PFSK-1 (cell line): ENCODE measurements around the gene AUTS2.

ENCODE experiments used
- FOXP2 ChIP-seq: optimal IDR thresholded peaks from 2 replicates; pipeline ENCODE3; 2011; ENCODE audit warnings: borderline replicate concordance, control low read depth, inconsistent platforms; ENCODE audit not compliant: insufficient read depth; ENCODE audit errors: extremely low read length, extremely low read depth
- POLR2AphosphoS5 ChIP-seq: IDR thresholded peaks from 2 replicates; pipeline ENCODE4 v1.6.1; 2012; ENCODE audit warnings: low read depth, mild to moderate bottlenecking, control low read depth, low read length, moderate library complexity
- SIN3A ChIP-seq: IDR thresholded peaks from 2 replicates; pipeline ENCODE4 v1.6.1; 2012; ENCODE audit warnings: mild to moderate bottlenecking, low read length, moderate library complexity, borderline replicate concordance; ENCODE audit not compliant: insufficient read depth
- TAF1 ChIP-seq: IDR thresholded peaks from 2 replicates; pipeline ENCODE4 v1.6.1; 2012; ENCODE audit warnings: low read length, control low read depth, borderline replicate concordance; ENCODE audit not compliant: insufficient read depth
- TF ChIP-seq, protein P1 (sequence below), 2 experiments: IDR thresholded peaks; 2 replicates each; pipeline versions ENCODE4 v1.6.1 to v1.8.0; 2011 to 2012; ENCODE audit warnings: low read depth in 2 of 2, low read length in 2 of 2, control low read depth in 1 of 2, inconsistent platforms in 1 of 2, mild to moderate bottlenecking in 1 of 2, moderate library complexity in 1 of 2; ENCODE audit not compliant: insufficient read depth in 1 of 2

Gene AUTS2

GRCh38 chr7:69615685-69616084, 17.4 kb downstream of the AUTS2 start:
- TF ChIP-seq, protein P1, sequence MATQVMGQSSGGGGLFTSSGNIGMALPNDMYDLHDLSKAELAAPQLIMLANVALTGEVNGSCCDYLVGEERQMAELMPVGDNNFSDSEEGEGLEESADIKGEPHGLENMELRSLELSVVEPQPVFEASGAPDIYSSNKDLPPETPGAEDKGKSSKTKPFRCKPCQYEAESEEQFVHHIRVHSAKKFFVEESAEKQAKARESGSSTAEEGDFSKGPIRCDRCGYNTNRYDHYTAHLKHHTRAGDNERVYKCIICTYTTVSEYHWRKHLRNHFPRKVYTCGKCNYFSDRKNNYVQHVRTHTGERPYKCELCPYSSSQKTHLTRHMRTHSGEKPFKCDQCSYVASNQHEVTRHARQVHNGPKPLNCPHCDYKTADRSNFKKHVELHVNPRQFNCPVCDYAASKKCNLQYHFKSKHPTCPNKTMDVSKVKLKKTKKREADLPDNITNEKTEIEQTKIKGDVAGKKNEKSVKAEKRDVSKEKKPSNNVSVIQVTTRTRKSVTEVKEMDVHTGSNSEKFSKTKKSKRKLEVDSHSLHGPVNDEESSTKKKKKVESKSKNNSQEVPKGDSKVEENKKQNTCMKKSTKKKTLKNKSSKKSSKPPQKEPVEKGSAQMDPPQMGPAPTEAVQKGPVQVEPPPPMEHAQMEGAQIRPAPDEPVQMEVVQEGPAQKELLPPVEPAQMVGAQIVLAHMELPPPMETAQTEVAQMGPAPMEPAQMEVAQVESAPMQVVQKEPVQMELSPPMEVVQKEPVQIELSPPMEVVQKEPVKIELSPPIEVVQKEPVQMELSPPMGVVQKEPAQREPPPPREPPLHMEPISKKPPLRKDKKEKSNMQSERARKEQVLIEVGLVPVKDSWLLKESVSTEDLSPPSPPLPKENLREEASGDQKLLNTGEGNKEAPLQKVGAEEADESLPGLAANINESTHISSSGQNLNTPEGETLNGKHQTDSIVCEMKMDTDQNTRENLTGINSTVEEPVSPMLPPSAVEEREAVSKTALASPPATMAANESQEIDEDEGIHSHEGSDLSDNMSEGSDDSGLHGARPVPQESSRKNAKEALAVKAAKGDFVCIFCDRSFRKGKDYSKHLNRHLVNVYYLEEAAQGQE (IDR thresholded peaks at IDR 0.05; ENCODE audit: insufficient read depth in 1 of 2, low read depth in 2 of 2, low read length in 2 of 2) = no peak
- TF ChIP-seq POLR2AphosphoS5 = no peak
- no peak for TF ChIP-seq SIN3A
- TF ChIP-seq TAF1 = no peak
- no peak for TF ChIP-seq FOXP2

GRCh38 chr7:69617364-69617763, 19.1 kb downstream of the AUTS2 start:
- TF ChIP-seq, protein P1 (IDR thresholded peaks at IDR 0.05; ENCODE audit: insufficient read depth in 1 of 2, low read depth in 2 of 2, low read length in 2 of 2) = no peak
- TF ChIP-seq SIN3A (no peak), POLR2AphosphoS5 (no peak), FOXP2 (no peak), TAF1 (no peak)

DNA sequence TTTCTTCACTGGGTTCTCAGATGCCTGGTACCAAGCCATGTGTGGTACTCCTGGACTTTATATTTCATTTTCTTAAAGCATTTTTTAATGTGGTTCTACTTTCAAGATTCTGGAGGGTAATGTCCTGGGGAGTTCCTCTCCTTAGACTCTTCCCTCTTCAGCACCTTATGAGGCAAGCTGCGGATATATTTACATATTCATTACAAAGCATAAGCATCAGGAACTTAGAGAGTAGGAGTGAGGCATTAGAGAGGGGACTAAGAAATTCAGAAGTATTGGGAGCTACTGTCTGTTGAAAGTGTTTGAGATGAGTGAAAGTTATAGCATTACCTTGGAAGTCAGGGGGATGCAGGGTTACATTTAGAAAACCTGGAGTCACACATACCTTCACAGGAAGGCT, 20.8 kb downstream of the AUTS2 start:
- TF ChIP-seq SIN3A (no peak), POLR2AphosphoS5 (no peak), TAF1 (no peak), FOXP2 (no peak)
- TF ChIP-seq, protein P1 (IDR thresholded peaks at IDR 0.05; ENCODE audit: insufficient read depth in 1 of 2, low read depth in 2 of 2, low read length in 2 of 2) = no peak

DNA sequence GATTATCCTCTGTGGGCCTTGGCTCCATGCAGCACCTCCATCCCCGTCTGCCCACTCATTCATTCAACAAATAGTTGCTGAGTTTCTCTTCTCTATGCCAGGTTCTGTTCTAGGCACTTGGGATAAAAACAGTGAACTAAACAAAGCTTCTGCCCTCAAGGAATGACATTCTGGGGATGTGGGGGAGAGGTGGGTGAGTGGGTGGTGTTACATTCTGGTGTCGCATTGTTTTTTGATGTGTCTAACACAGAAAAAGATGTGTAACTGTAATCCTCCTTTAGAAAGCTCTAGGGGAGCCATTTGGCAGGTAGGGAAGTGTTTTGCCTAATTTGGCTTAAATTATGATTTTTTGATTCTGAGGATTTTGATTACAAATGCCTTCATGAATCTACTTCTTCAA, 21.4 kb downstream of the AUTS2 start:
- TF ChIP-seq SIN3A (no peak), POLR2AphosphoS5 (no peak)

- no peak for TF ChIP-seq TAF1
These were observed 21.8 kb downstream of the AUTS2 start for GRCh38 chr7:69620063-69620462.

DNA sequence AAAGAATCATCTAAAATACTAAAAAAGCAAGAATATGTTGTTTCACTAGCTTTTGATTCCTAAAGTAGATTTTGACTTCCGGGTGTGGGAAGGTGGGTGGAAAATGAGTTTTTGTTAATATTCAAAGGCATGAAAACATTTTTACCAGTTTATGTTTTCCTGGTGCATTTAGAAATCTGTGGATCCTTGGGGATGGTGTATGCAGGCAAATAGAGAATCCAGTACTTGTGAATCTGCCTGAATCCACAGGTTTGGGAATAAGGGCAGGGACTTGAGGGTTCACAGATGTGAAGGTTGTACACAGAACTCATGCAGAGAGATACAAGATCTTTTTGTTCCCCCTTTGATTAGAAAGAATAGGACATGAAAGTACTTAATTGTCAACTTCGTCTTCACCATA, 22.4 kb downstream of the AUTS2 start:
- no peak for TF ChIP-seq SIN3A
- TF ChIP-seq POLR2AphosphoS5 = no peak
- no peak for TF ChIP-seq FOXP2
- TF ChIP-seq TAF1 = no peak
- TF ChIP-seq, protein P1 (IDR thresholded peaks at IDR 0.05; ENCODE audit: insufficient read depth in 1 of 2, low read depth in 2 of 2, low read length in 2 of 2) = no peak
